Measurements from ENCODE around the gene WIPF1.
A peak's percentile ranks its signal among the peaks of the same experiment; 100 is the strongest.

Gene WIPF1

GRCh38 chr2:174605687-174606086, 8.1 kb upstream of the WIPF1 start:
- peaks cover 0 to 2% of the 10 kb centered on the region in 2 donors for H3K9me3 ChIP-seq (replicated peaks in 1 of 2; ENCODE audit: control insufficient read depth in 2 of 2, insufficient read depth in 1 of 2, low read depth in 1 of 2, low read length in 2 of 2)
- no peaks in the 10 kb centered on the region for H3K79me1 ChIP-seq (ENCODE audit: low read depth, low read length)
- no peak overlapping the region for H3K14ac ChIP-seq (ENCODE audit: low read length)
- H3K4ac ChIP-seq (ENCODE audit: low read length), result no peak overlapping the region
- peaks cover 3 to 6% of the 10 kb centered on the region in 2 donors for H3K4me1 ChIP-seq (ENCODE audit: control insufficient read depth in 2 of 2, insufficient read depth in 1 of 2, low read depth in 1 of 2, low read length in 2 of 2)
- no peak overlapping the region for H2BK15ac ChIP-seq (ENCODE audit: low read length)
- H2AFZ ChIP-seq (ENCODE audit: low read length), result no peak overlapping the region
- peaks cover 0 to 8% of the 10 kb centered on the region in 2 donors for H3K36me3 ChIP-seq (replicated peaks in 1 of 2; ENCODE audit: control insufficient read depth in 2 of 2, insufficient read depth in 2 of 2, low read length in 2 of 2)
- no peak overlapping the region for H3K18ac ChIP-seq (ENCODE audit: low read length)
- H3K23ac ChIP-seq (ENCODE audit: low read depth, low read length, poor library complexity), result no peak overlapping the region
- H3K27me3 ChIP-seq (ENCODE audit: control insufficient read depth in 3 of 3, insufficient read depth in 3 of 3, low read depth in 1 of 3, low read length in 3 of 3), result no peaks in the 10 kb centered on the region
- no peak overlapping the region for H3K9ac ChIP-seq (ENCODE audit: low read depth, low read length, poor library complexity)
- H2BK5ac ChIP-seq (ENCODE audit: low read length), result no peak overlapping the region
- no peak for DNase-seq (ENCODE audit: low spot score)
- H4K8ac ChIP-seq (ENCODE audit: low read depth, low read length), result no peak overlapping the region
- no peak overlapping the region for H4K91ac ChIP-seq (ENCODE audit: low read depth, low read length, poor library complexity)
- H3K4me2 ChIP-seq (ENCODE audit: insufficient read depth, low read length, poor library complexity, severe bottlenecking), result no peak overlapping the region
- no peak overlapping the region for H3K4me3 ChIP-seq (ENCODE audit: low read length in 2 of 2)
- H2AK5ac ChIP-seq (ENCODE audit: low read depth, low read length), result no peak overlapping the region
- H3K27ac ChIP-seq (replicated peaks; ENCODE audit: low read length), result no peak overlapping the region
- H2BK120ac ChIP-seq (ENCODE audit: low read depth, low read length), result no peak overlapping the region
- H2BK12ac ChIP-seq (ENCODE audit: low read length), result no peak overlapping the region

GRCh38 chr2:174603280-174603679, 5.7 kb upstream of the WIPF1 start:
- H2BK12ac ChIP-seq (ENCODE audit: low read length), result no peak overlapping the region
- H3K27ac ChIP-seq (replicated peaks; ENCODE audit: low read length), result no peak overlapping the region

GRCh38 chr2:174602745-174603144, 5.1 kb upstream of the WIPF1 start:
- Histone ChIP-seq H2BK12ac (ENCODE audit: low read length) (no peak overlapping the region), H2BK5ac (ENCODE audit: low read length) (no peak overlapping the region), H3K14ac (ENCODE audit: low read length) (no peak overlapping the region), H3K4me3 (ENCODE audit: low read length in 2 of 2) (no peak overlapping the region), H2BK120ac (ENCODE audit: low read depth, low read length) (no peak overlapping the region), H3K36me3 (replicated peaks in 1 of 2; ENCODE audit: control insufficient read depth in 2 of 2, insufficient read depth in 2 of 2, low read length in 2 of 2) (peaks cover 3 to 4% of the 10 kb centered on the region in 2 donors), H4K91ac (ENCODE audit: low read depth, low read length, poor library complexity) (no peak overlapping the region), H2BK15ac (ENCODE audit: low read length) (no peak overlapping the region), H3K4ac (ENCODE audit: low read length) (no peak overlapping the region), H2AFZ (ENCODE audit: low read length) (peak overlapping the region; percentile 39), H3K4me2 (ENCODE audit: insufficient read depth, low read length, poor library complexity, severe bottlenecking) (no peak overlapping the region), H3K79me1 (ENCODE audit: low read depth, low read length) (no peaks in the 10 kb centered on the region), H3K9ac (ENCODE audit: low read depth, low read length, poor library complexity) (no peak overlapping the region), H3K18ac (ENCODE audit: low read length) (no peak overlapping the region), H3K4me1 (ENCODE audit: control insufficient read depth in 2 of 2, insufficient read depth in 1 of 2, low read depth in 1 of 2, low read length in 2 of 2) (peaks cover 0 to 6% of the 10 kb centered on the region in 2 donors), H3K23ac (ENCODE audit: low read depth, low read length, poor library complexity) (no peak overlapping the region), H4K8ac (ENCODE audit: low read depth, low read length) (no peak overlapping the region), H3K9me3 (replicated peaks in 1 of 2; ENCODE audit: control insufficient read depth in 2 of 2, insufficient read depth in 1 of 2, low read depth in 1 of 2, low read length in 2 of 2) (peaks cover 0 to 7% of the 10 kb centered on the region in 2 donors), H2AK5ac (ENCODE audit: low read depth, low read length) (no peak overlapping the region), H3K27ac (replicated peaks; ENCODE audit: low read length) (no peak overlapping the region), H3K27me3 (ENCODE audit: control insufficient read depth in 3 of 3, insufficient read depth in 3 of 3, low read depth in 1 of 3, low read length in 3 of 3) (no peaks in the 10 kb centered on the region)
- DNase-seq (ENCODE audit: low spot score), result no peak
- no CpG with 5 or more reads among the region's 3 CpGs for WGBS, 2 donors (ENCODE audit: extremely low coverage in 2 of 2, insufficient read length in 2 of 2, insufficient replicate concordance in 1 of 2)

More at GRCh38 chr2:174603280-174603679, 5.7 kb upstream of the WIPF1 start:
- no peak overlapping the region for H3K23ac ChIP-seq (ENCODE audit: low read depth, low read length, poor library complexity)
- no peak overlapping the region for H4K8ac ChIP-seq (ENCODE audit: low read depth, low read length)
- WGBS, 2 donors (ENCODE audit: extremely low coverage in 2 of 2, insufficient read length in 2 of 2, insufficient replicate concordance in 1 of 2), result no CpG with 5 or more reads among the region's 3 CpGs
- no peak overlapping the region for H3K4me3 ChIP-seq (ENCODE audit: low read length in 2 of 2)
- no peak overlapping the region for H2AK5ac ChIP-seq (ENCODE audit: low read depth, low read length)
- DNase-seq (ENCODE audit: low spot score), result peak; percentile 17
- H3K4ac ChIP-seq (ENCODE audit: low read length), result no peak overlapping the region
- peaks cover 1 to 6% of the 10 kb centered on the region in 2 donors for H3K4me1 ChIP-seq (ENCODE audit: control insufficient read depth in 2 of 2, insufficient read depth in 1 of 2, low read depth in 1 of 2, low read length in 2 of 2)
- no peak overlapping the region for H3K18ac ChIP-seq (ENCODE audit: low read length)
- H3K14ac ChIP-seq (ENCODE audit: low read length), result no peak overlapping the region
- peaks cover 3 to 4% of the 10 kb centered on the region in 2 donors for H3K36me3 ChIP-seq (replicated peaks in 1 of 2; ENCODE audit: control insufficient read depth in 2 of 2, insufficient read depth in 2 of 2, low read length in 2 of 2)
- H3K4me2 ChIP-seq (ENCODE audit: insufficient read depth, low read length, poor library complexity, severe bottlenecking), result no peak overlapping the region
- H3K27me3 ChIP-seq (ENCODE audit: control insufficient read depth in 3 of 3, insufficient read depth in 3 of 3, low read depth in 1 of 3, low read length in 3 of 3), result no peaks in the 10 kb centered on the region
- H2BK15ac ChIP-seq (ENCODE audit: low read length), result no peak overlapping the region
- no peak overlapping the region for H2BK120ac ChIP-seq (ENCODE audit: low read depth, low read length)
- no peak overlapping the region for H4K91ac ChIP-seq (ENCODE audit: low read depth, low read length, poor library complexity)
- H3K79me1 ChIP-seq (ENCODE audit: low read depth, low read length), result no peaks in the 10 kb centered on the region
- H3K9ac ChIP-seq (ENCODE audit: low read depth, low read length, poor library complexity), result no peak overlapping the region
- H2BK5ac ChIP-seq (ENCODE audit: low read length), result no peak overlapping the region
- peak overlapping the region; percentile 39 for H2AFZ ChIP-seq (ENCODE audit: low read length)
- H3K9me3 ChIP-seq (replicated peaks in 1 of 2; ENCODE audit: control insufficient read depth in 2 of 2, insufficient read depth in 1 of 2, low read depth in 1 of 2, low read length in 2 of 2), result peaks cover 0 to 7% of the 10 kb centered on the region in 2 donors

GRCh38 chr2:174600349-174600748, 2.7 kb upstream of the WIPF1 start:
- H3K4me3 ChIP-seq (ENCODE audit: low read length in 2 of 2), result no peak overlapping the region
- DNase-seq (ENCODE audit: low spot score), result no peak
- no peak overlapping the region for H3K18ac ChIP-seq (ENCODE audit: low read length)
- H3K27ac ChIP-seq (replicated peaks; ENCODE audit: low read length), result no peak overlapping the region
- H3K27me3 ChIP-seq (ENCODE audit: control insufficient read depth in 3 of 3, insufficient read depth in 3 of 3, low read depth in 1 of 3, low read length in 3 of 3), result no peaks in the 10 kb centered on the region
- no peak overlapping the region for H2BK15ac ChIP-seq (ENCODE audit: low read length)
- peaks cover 0 to 6% of the 10 kb centered on the region in 2 donors for H3K4me1 ChIP-seq (ENCODE audit: control insufficient read depth in 2 of 2, insufficient read depth in 1 of 2, low read depth in 1 of 2, low read length in 2 of 2)
- no CpG with 5 or more reads among the region's 4 CpGs for WGBS, 2 donors (ENCODE audit: extremely low coverage in 2 of 2, insufficient read length in 2 of 2, insufficient replicate concordance in 1 of 2)
- no peak overlapping the region for H2AK5ac ChIP-seq (ENCODE audit: low read depth, low read length)
- no peak overlapping the region for H2AFZ ChIP-seq (ENCODE audit: low read length)
- no peak overlapping the region for H3K9ac ChIP-seq (ENCODE audit: low read depth, low read length, poor library complexity)
- no peak overlapping the region for H2BK12ac ChIP-seq (ENCODE audit: low read length)
- H3K14ac ChIP-seq (ENCODE audit: low read length), result no peak overlapping the region
- H2BK5ac ChIP-seq (ENCODE audit: low read length), result no peak overlapping the region
- no peak overlapping the region for H4K91ac ChIP-seq (ENCODE audit: low read depth, low read length, poor library complexity)
- no peak overlapping the region for H3K23ac ChIP-seq (ENCODE audit: low read depth, low read length, poor library complexity)
- no peak overlapping the region for H4K8ac ChIP-seq (ENCODE audit: low read depth, low read length)
- H2BK120ac ChIP-seq (ENCODE audit: low read depth, low read length), result no peak overlapping the region
- H3K4me2 ChIP-seq (ENCODE audit: insufficient read depth, low read length, poor library complexity, severe bottlenecking), result no peak overlapping the region
- no peak overlapping the region for H3K4ac ChIP-seq (ENCODE audit: low read length)
- peaks cover 0 to 7% of the 10 kb centered on the region in 2 donors for H3K9me3 ChIP-seq (replicated peaks in 1 of 2; ENCODE audit: control insufficient read depth in 2 of 2, insufficient read depth in 1 of 2, low read depth in 1 of 2, low read length in 2 of 2)
- H3K79me1 ChIP-seq (ENCODE audit: low read depth, low read length), result no peaks in the 10 kb centered on the region
- H3K36me3 ChIP-seq (replicated peaks in 1 of 2; ENCODE audit: control insufficient read depth in 2 of 2, insufficient read depth in 2 of 2, low read length in 2 of 2), result peaks cover 3 to 4% of the 10 kb centered on the region in 2 donors

Data from neuronal stem cell (in vitro differentiated cells).